ENCODE results near the gene IL22RA1.

The IL22RA1 gene

DNA sequence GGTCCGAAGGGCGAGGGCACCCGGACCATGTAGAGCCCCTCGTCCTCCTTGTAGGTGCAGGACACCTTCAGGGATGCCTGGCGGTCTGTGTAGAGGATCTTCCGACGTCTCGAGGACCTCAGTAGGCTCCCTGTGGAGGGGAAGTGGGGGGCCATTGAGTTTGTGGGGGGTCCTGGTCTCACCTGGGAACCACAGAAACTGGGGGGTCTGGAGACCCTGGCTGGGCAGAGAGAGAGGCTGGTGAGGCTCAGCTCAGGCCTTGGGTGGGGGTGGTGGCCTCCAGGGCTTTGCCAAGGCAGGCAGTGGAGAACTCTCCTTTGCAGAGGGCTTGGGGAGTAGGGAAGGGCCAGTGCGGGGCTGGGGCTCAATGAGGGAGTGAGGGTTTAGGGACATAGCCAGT is 50.0 kb downstream of the IL22RA1 start:
- Histone ChIP-seq H3K4me3 (replicated peaks; ENCODE audit: low read depth, low read length) (no peak overlapping the region), H3K27me3 (replicated peaks; ENCODE audit: control insufficient read depth, insufficient read depth, low read length) (peaks cover 2% of the 10 kb centered on the region), H3K36me3 (ENCODE audit: control insufficient read depth, insufficient read depth, low read length) (no peaks in the 10 kb centered on the region)
- DNase-seq (ENCODE audit: extremely low read depth, insufficient read length), result no peak
- TF ChIP-seq, protein P1, sequence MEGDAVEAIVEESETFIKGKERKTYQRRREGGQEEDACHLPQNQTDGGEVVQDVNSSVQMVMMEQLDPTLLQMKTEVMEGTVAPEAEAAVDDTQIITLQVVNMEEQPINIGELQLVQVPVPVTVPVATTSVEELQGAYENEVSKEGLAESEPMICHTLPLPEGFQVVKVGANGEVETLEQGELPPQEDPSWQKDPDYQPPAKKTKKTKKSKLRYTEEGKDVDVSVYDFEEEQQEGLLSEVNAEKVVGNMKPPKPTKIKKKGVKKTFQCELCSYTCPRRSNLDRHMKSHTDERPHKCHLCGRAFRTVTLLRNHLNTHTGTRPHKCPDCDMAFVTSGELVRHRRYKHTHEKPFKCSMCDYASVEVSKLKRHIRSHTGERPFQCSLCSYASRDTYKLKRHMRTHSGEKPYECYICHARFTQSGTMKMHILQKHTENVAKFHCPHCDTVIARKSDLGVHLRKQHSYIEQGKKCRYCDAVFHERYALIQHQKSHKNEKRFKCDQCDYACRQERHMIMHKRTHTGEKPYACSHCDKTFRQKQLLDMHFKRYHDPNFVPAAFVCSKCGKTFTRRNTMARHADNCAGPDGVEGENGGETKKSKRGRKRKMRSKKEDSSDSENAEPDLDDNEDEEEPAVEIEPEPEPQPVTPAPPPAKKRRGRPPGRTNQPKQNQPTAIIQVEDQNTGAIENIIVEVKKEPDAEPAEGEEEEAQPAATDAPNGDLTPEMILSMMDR (IDR thresholded peaks at IDR 0.05; ENCODE audit: insufficient read depth, low read length, poor library complexity, severe bottlenecking), result no peak

- TF ChIP-seq, protein P1 (IDR thresholded peaks at IDR 0.05; ENCODE audit: insufficient read depth, low read length, poor library complexity, severe bottlenecking), result no peak
- Histone ChIP-seq H3K36me3 (ENCODE audit: control insufficient read depth, insufficient read depth, low read length) (no peaks in the 10 kb centered on the region), H3K4me3 (replicated peaks; ENCODE audit: low read depth, low read length) (no peak overlapping the region), H3K27me3 (replicated peaks; ENCODE audit: control insufficient read depth, insufficient read depth, low read length) (peaks cover 2% of the 10 kb centered on the region)
- no peak for DNase-seq (ENCODE audit: extremely low read depth, insufficient read length)
Observed at GRCh38 chr1:24091971-24092482, 50.9 kb downstream of the IL22RA1 start.

- DNase-seq (ENCODE audit: extremely low read depth, insufficient read length), result no peak
- H3K4me3 ChIP-seq (replicated peaks; ENCODE audit: low read depth, low read length), result no peak overlapping the region
- peaks cover 2% of the 10 kb centered on the region for H3K27me3 ChIP-seq (replicated peaks; ENCODE audit: control insufficient read depth, insufficient read depth, low read length)
- no peaks in the 10 kb centered on the region for H3K36me3 ChIP-seq (ENCODE audit: control insufficient read depth, insufficient read depth, low read length)
- TF ChIP-seq, protein P1 (IDR thresholded peaks at IDR 0.05; ENCODE audit: insufficient read depth, low read length, poor library complexity, severe bottlenecking), result no peak
Observed at GRCh38 chr1:24090736-24091135, 52.2 kb downstream of the IL22RA1 start.

DNA sequence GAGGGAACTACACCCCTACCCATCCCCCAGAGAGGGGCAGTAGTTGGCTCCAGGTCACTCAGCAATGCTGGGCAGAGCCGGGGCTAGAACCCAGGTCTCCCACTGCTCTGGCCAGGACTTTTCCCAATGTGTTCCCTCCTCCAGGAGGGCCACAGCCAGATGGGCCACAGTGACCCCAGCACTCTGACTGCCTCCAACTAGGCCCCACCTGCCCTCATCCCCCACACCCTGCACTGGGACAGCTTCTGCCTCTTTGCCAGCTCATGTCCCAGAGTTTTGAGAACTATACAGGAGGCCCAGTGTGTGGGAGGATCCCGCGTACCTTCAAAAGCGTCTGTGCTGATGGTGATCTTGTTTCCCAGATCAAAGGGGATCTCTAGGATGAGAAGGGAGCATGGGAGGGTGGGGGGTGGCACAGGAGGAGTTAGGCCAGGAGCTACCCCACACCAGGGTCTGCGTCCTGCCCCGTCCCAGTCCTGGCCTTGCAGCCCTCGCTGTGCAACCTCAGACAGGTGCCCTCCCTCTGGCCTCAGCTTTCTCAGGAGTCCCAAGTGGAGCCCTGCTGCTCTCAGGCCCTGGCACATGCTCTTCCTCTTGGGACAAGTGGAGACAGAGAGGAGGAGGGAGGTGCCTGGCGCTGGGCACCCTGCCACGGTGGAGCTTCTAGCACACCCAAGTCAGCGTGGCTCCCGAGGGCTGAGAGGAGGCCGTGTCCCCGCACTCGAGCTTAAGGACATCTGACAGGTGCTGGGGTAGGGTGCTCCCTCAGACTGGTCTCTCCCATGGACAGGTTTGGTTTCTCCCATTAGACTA is 53.0 kb downstream of the IL22RA1 start:
- H3K36me3 ChIP-seq (ENCODE audit: control insufficient read depth, insufficient read depth, low read length), result no peaks in the 10 kb centered on the region
- no peak overlapping the region for H3K4me3 ChIP-seq (replicated peaks; ENCODE audit: low read depth, low read length)
- peaks cover 2% of the 10 kb centered on the region for H3K27me3 ChIP-seq (replicated peaks; ENCODE audit: control insufficient read depth, insufficient read depth, low read length)
- TF ChIP-seq, protein P1 (IDR thresholded peaks at IDR 0.05; ENCODE audit: insufficient read depth, low read length, poor library complexity, severe bottlenecking), result no peak
- DNase-seq (ENCODE audit: extremely low read depth, insufficient read length), result no peak

- Histone ChIP-seq H3K36me3 (ENCODE audit: control insufficient read depth, insufficient read depth, low read length) (no peaks in the 10 kb centered on the region), H3K4me3 (replicated peaks; ENCODE audit: low read depth, low read length) (no peak overlapping the region), H3K27me3 (replicated peaks; ENCODE audit: control insufficient read depth, insufficient read depth, low read length) (peaks cover 2% of the 10 kb centered on the region)
- TF ChIP-seq, protein P1 (IDR thresholded peaks at IDR 0.05; ENCODE audit: insufficient read depth, low read length, poor library complexity, severe bottlenecking), result no peak
- DNase-seq (ENCODE audit: extremely low read depth, insufficient read length), result no peak
Observed at GRCh38 chr1:24089027-24089742, 53.8 kb downstream of the IL22RA1 start.
